Stomach (tissue), 9 donors: ENCODE data around the gene ATP8A2. TPM values are rescaled to one million over a fixed set of nuclear protein-coding genes. Genes with fewer than 3 reads are reported as not detected.
"Not testable (repeated sequence)": the region's sequence is repeated elsewhere in the genome, so short reads cannot be mapped to it uniquely, and the experiment has no call there.

Experiments used
- DNase-seq, 2 donors: peaks; one replicate each; pipeline versions ENCODE4 v3.0.0 to v3.0.0-alpha.2; 2013 to 2019
- H3K27ac ChIP-seq, 5 donors: fragments of 200-600 bp in 4 of 5; sonication (generic) in 4 of 5; one replicate each; pipeline ENCODE4 v1.5.1; 2013 to 2019; ENCODE audit warnings: mild to moderate bottlenecking in 1 of 5, moderate library complexity in 1 of 5
- H3K27me3 ChIP-seq, 3 donors: fragments of 200-600 bp; sonication (generic); one replicate each; pipeline ENCODE4 v1.5.1; 2017 to 2019; ENCODE audit warnings: mixed run types in 1 of 3
- H3K36me3 ChIP-seq, 4 donors: fragments of 200-600 bp; sonication (generic); 1 replicate in 3 of 4; 2 replicates in 1 of 4; pipeline ENCODE4 v1.5.1; 2016 to 2019
- H3K4me1 ChIP-seq, 4 donors: fragments of 200-600 bp; sonication (generic); one replicate each; pipeline ENCODE4 v1.5.1; 2016 to 2019
- H3K4me3 ChIP-seq, 4 donors: fragments of 200-600 bp; sonication (generic) in 3 of 4; one replicate each; pipeline ENCODE4 v1.5.1; 2016 to 2019; ENCODE audit warnings: mild to moderate bottlenecking in 1 of 4
- H3K9me3 ChIP-seq, 4 donors: fragments of 200-600 bp; sonication (generic); one replicate each; pipeline ENCODE4 v1.5.1; 2016 to 2019
- CTCF ChIP-seq, 7 experiments: fragments of 450-650 bp in 4 of 7; fragments of 200-600 bp in 3 of 7; sonication (generic) in 3 of 7; IDR thresholded peaks; one replicate each; pipeline ENCODE4 v1.5.1; 2016 to 2019; ENCODE audit warnings: antibody characterized with exemption in 7 of 7, control low read depth in 2 of 7, mild to moderate bottlenecking in 1 of 7
- EP300 ChIP-seq: sonication (generic); formaldehyde crosslinking; IDR thresholded peaks from one replicate; pipeline ENCODE4 v1.6.1; 2017; ENCODE audit warnings: antibody characterized with exemption
- POLR2A ChIP-seq, 4 donors: fragments of 450-650 bp; IDR thresholded peaks; one replicate each; pipeline ENCODE4 v1.6.1; 2016; ENCODE audit warnings: antibody characterized with exemption in 4 of 4, control low read depth in 2 of 4, mild to moderate bottlenecking in 1 of 4, moderate library complexity in 1 of 4
- POLR2AphosphoS5 ChIP-seq, 3 donors: sonication (generic); formaldehyde crosslinking; IDR thresholded peaks; one replicate each; pipeline ENCODE4 v1.6.1; 2016; ENCODE audit warnings: antibody characterized with exemption in 3 of 3
- WGBS, 5 donors: extraction: QIAGEN DNeasy Blood & Tissue Kit in 3 of 5; methylation state at CpG; one replicate each; pipeline versions ENCODE4 v1.1.5 to v1.1.7; 2013 to 2018; 5-methylcytosine and 5-hydroxymethylcytosine counted together
- intact Hi-C: fragments of 100-400 bp; cut with DNase I; formaldehyde crosslinking; loops from one replicate; pipeline ENCODE4 v1.15.1; 2023; ENCODE audit warnings: low total_unique reads
- polyA plus RNA-seq, 3 donors: library from polyadenylated mRNA; stranded (reverse); fragments of 200-250 nt; gene quantifications; one replicate each; pipeline ENCODE4 v1.2.3, GENCODE V29; 2013
- total RNA-seq, 5 donors: library from RNA; depleted of rRNA; stranded (reverse); fragments of >200 nt; gene quantifications; one replicate each; pipeline versions ENCODE4 v1.1.0 to v1.2.3, GENCODE V29; 2014 to 2016
- donor health status: healthy with polysubstance abuse.
- donor health status: Bipolar disorder and iron deficiency.
- donor health status: healthy.

Gene ATP8A2
- total and polyA plus RNA-seq, 8 donors, result 0.12 to 3.5 (median 0.20) TPM; not detected in 3

- H3K27me3 ChIP-seq, result no peaks in the 10 kb centered on the region
- intact Hi-C loops, result no loop called here
- TF ChIP-seq EP300, result no peak
- no peak for TF ChIP-seq POLR2AphosphoS5 (IDR thresholded peaks at IDR 0.05)
- no peak for TF ChIP-seq CTCF (IDR thresholded peaks at IDR 0.05)
- TF ChIP-seq POLR2A (IDR thresholded peaks at IDR 0.05), result no peak
- WGBS, 5 donors, result 77 to 89% (median 85%) methylated on average over 4 of the region's 4 CpGs
- H3K4me1 ChIP-seq, result peaks cover 0 to 8% (median 3%) of the 10 kb centered on the region in 4 donors
- H3K9me3 ChIP-seq, result peaks cover 0 to 8% (median 5%) of the 10 kb centered on the region in 4 donors
- no peaks in the 10 kb centered on the region for H3K36me3 ChIP-seq
- no peak for DNase-seq
- H3K4me3 ChIP-seq, result no peak overlapping the region
- H3K27ac ChIP-seq, result no peak overlapping the region
These were observed 580.1 kb downstream of the ATP8A2 start for GRCh38 chr13:25951831-25952230.

- H3K4me3 ChIP-seq, DNase-seq: not testable (repeated sequence)
These were observed 582.3 kb downstream of the ATP8A2 start for GRCh38 chr13:25954080-25954479.

GRCh38 chr13:25954943-25955342 is 583.2 kb downstream of the ATP8A2 start:
- 67 to 88% (median 74%) methylated on average over 1 of the region's 1 CpG for WGBS, 5 donors
- H3K27me3 ChIP-seq, H3K36me3 ChIP-seq, intact Hi-C loops, H3K27ac ChIP-seq, DNase-seq, H3K9me3 ChIP-seq, H3K4me1 ChIP-seq, H3K4me3 ChIP-seq: not testable (repeated sequence)

More at GRCh38 chr13:25954080-25954479, 582.3 kb downstream of the ATP8A2 start:
- H3K27ac ChIP-seq, intact Hi-C loops, H3K27me3 ChIP-seq, H3K9me3 ChIP-seq, H3K4me1 ChIP-seq, H3K36me3 ChIP-seq: not testable (repeated sequence)
- 37 to 57% (median 52%) methylated on average over 2 to 5 of the region's 5 CpGs for WGBS, 5 donors

- no peak for TF ChIP-seq POLR2AphosphoS5 (IDR thresholded peaks at IDR 0.05)
- no peak for TF ChIP-seq EP300
- no peak for TF ChIP-seq POLR2A (IDR thresholded peaks at IDR 0.05)
- H3K27me3 ChIP-seq, result no peaks in the 10 kb centered on the region
- H3K4me1 ChIP-seq, result peaks cover 0 to 8% (median 3%) of the 10 kb centered on the region in 4 donors
- no peaks in the 10 kb centered on the region for H3K9me3 ChIP-seq
- no peak overlapping the region for H3K27ac ChIP-seq
- no peak for DNase-seq
- no peaks in the 10 kb centered on the region for H3K36me3 ChIP-seq
- 87 to 94% (median 91%) methylated on average over 1 of the region's 1 CpG for WGBS, 5 donors
- intact Hi-C loops, result no loop called here
- H3K4me3 ChIP-seq, result no peak overlapping the region
These were observed 587.2 kb downstream of the ATP8A2 start for GRCh38 chr13:25958986-25959385.

GRCh38 chr13:25961294-25961693 is 589.5 kb downstream of the ATP8A2 start:
- no peaks in the 10 kb centered on the region for H3K9me3 ChIP-seq
- TF ChIP-seq CTCF (IDR thresholded peaks at IDR 0.05), result no peak
- TF ChIP-seq POLR2AphosphoS5 (IDR thresholded peaks at IDR 0.05), result no peak
- no peak for TF ChIP-seq EP300
- no peak for TF ChIP-seq POLR2A (IDR thresholded peaks at IDR 0.05)
- intact Hi-C loops, result no loop called here
- WGBS, 5 donors, result 88 to 97% (median 96%) methylated on average over 7 of the region's 7 CpGs
- H3K27me3 ChIP-seq, result no peaks in the 10 kb centered on the region
- H3K4me3 ChIP-seq, result no peak overlapping the region
- DNase-seq, result no peak
- no peaks in the 10 kb centered on the region for H3K4me1 ChIP-seq
- no peaks in the 10 kb centered on the region for H3K36me3 ChIP-seq
- no peak overlapping the region for H3K27ac ChIP-seq

- H3K27me3 ChIP-seq, result no peaks in the 10 kb centered on the region
- H3K36me3 ChIP-seq, result no peaks in the 10 kb centered on the region
- TF ChIP-seq POLR2A (IDR thresholded peaks at IDR 0.05), result no peak
- TF ChIP-seq POLR2AphosphoS5 (IDR thresholded peaks at IDR 0.05), result no peak
- TF ChIP-seq EP300, result no peak
- TF ChIP-seq CTCF (IDR thresholded peaks at IDR 0.05), result no peak
- DNase-seq, result no peak
- intact Hi-C loops, result no loop called here
- H3K4me1 ChIP-seq, result no peaks in the 10 kb centered on the region
- no peak overlapping the region for H3K4me3 ChIP-seq
- WGBS, 5 donors, result 18 to 46% (median 23%) methylated on average over 4 of the region's 4 CpGs
- H3K27ac ChIP-seq, result no peak overlapping the region
- no peaks in the 10 kb centered on the region for H3K9me3 ChIP-seq
These were observed 591.9 kb downstream of the ATP8A2 start for GRCh38 chr13:25963674-25964073.
